D721Med (cell line): ENCODE measurements around the gene ERBB2.

Source experiments
- DNase-seq: peaks from one replicate; pipeline ENCODE4 v3.0.0; 2011; ENCODE audit warnings: low spot score; ENCODE audit not compliant: insufficient read length
- FAIRE-seq: peaks from 2 replicates; lab custom pipeline; 2011; peaks lifted over from hg19 to GRCh38; lab: Jason Lieb, UNC
- CTCF ChIP-seq: IDR thresholded peaks from 2 replicates; pipeline ENCODE4 v1.5.1; 2012; ENCODE audit warnings: mild to moderate bottlenecking, control low read depth; ENCODE audit not compliant: insufficient read depth; ENCODE audit errors: missing control alignments

The ERBB2 gene

GRCh38 chr17:39687101-39687545 lies 12.7 kb upstream of the ERBB2 start:
- no peak for DNase-seq
- FAIRE-seq: no peak
- TF ChIP-seq CTCF: no peak

- DNase-seq (peak; percentile 85), FAIRE-seq (no peak)
- TF ChIP-seq CTCF: no peak
These were observed 12.1 kb upstream of the ERBB2 start, which contains the start of gene PGAP3 for GRCh38 chr17:39687546-39688474. Gene PGAP3, minus strand, starts transcription at chr17:39688057. Its CDS starts 43 bp downstream, at chr17:39688014.

GRCh38 chr17:39688475-39688835 lies 11.4 kb upstream of the ERBB2 start:
- DNase-seq (no peak), FAIRE-seq (no peak)
- no peak for TF ChIP-seq CTCF

GRCh38 chr17:39688945-39689344 lies 10.9 kb upstream of the ERBB2 start:
- FAIRE-seq (no peak), DNase-seq (no peak)
- no peak for TF ChIP-seq CTCF

DNA sequence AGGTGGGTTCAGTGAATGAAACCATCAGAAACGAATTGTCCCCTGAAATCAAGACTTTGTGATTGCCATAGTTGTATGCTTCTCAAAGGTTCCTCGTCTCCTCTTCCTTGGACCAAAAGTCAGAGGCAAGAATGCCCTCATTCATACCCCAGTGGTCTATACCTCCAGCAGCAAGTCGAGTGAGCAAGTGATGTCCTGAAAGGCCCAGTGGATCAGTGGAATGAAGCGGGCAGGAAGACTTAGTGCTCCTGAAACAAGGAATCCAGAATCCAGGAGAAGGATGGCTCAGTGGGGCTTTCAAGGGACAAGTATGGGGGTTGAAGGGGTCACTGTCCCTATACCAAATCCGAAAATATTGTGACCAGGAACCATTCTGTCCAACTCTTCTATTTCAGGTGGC lies 5.3 kb upstream of the ERBB2 start:
- no peak for FAIRE-seq
- no peak for DNase-seq
- TF ChIP-seq CTCF: no peak

GRCh38 chr17:39695089-39695474 lies 4.8 kb upstream of the ERBB2 start:
- no peak for TF ChIP-seq CTCF
- DNase-seq: no peak
- no peak for FAIRE-seq

DNA sequence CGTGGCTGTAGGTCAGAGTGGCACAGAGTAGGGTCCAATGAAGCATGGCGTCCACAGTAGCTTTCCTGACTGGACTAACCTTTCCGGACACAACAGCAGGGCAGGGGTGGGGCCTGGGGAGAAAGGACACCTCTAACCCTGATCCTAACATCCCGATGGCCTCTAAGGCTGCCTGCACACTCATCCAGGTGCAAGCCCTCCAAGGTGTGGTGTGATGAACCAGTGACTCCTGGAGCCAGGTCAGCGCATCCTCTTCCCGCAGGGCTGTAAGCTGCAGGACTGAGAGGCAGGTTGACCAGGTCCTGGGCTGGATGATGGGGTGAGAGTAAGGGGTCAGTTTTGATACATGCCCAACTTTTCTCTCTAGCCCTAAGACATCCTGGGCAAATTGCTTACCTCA lies 3.1 kb upstream of the ERBB2 start:
- FAIRE-seq (no peak), DNase-seq (no peak)
- no peak for TF ChIP-seq CTCF
